MM.1S (cell line): ENCODE data around the gene PLA2G4E.

Experiments used
- EZH2 ChIP-seq: fragments of 300-600 bp; sonication (generic); optimal IDR thresholded peaks from 2 replicates; pipeline ENCODE3; 2017; ENCODE audit warnings: low read depth, mild to moderate bottlenecking, antibody characterized with exemption, low read length, mixed read lengths
- EZH2phosphoT487 ChIP-seq: fragments of 300-600 bp; sonication (generic); IDR thresholded peaks from 2 replicates; pipeline ENCODE4 v1.6.1; 2018; ENCODE audit warnings: antibody characterized with exemption, low read length
- TF ChIP-seq, protein P1 (sequence below): fragments of 300-600 bp; sonication (generic); IDR thresholded peaks from 2 replicates; pipeline ENCODE4 v1.5.1; 2016; ENCODE audit warnings: antibody characterized with exemption, low read length, mixed read lengths

DNA sequence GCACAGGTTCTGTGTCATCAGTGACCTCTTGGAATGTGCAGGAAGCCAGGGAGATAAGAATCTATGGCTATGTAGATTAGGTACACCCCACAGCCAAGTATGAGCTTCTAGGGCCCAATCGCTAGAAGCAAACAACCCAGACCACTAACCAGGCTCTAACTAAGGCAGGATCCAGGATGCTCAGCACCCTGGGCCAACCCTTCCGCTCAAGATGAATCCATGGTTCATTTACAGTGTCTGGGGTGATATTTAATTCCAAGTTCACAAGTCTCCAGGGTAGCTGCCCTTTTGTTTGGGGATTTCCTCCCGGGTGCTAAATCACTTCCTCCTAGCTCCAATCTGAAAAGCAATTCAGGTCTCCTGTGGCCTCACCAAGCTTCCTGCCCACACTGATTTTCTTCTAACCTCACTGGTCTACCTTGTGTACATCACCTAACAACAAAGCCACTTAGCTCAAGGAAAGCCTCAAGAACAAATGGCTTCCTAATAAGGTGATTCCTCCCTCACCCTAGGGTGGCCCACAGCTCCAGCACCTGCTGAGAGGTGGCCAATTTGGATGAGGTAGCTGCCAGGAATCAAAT, 50.9 kb downstream of the PLA2G4E start:
- TF ChIP-seq EZH2 (no peak), EZH2phosphoT487 (no peak)
- TF ChIP-seq, protein P1, sequence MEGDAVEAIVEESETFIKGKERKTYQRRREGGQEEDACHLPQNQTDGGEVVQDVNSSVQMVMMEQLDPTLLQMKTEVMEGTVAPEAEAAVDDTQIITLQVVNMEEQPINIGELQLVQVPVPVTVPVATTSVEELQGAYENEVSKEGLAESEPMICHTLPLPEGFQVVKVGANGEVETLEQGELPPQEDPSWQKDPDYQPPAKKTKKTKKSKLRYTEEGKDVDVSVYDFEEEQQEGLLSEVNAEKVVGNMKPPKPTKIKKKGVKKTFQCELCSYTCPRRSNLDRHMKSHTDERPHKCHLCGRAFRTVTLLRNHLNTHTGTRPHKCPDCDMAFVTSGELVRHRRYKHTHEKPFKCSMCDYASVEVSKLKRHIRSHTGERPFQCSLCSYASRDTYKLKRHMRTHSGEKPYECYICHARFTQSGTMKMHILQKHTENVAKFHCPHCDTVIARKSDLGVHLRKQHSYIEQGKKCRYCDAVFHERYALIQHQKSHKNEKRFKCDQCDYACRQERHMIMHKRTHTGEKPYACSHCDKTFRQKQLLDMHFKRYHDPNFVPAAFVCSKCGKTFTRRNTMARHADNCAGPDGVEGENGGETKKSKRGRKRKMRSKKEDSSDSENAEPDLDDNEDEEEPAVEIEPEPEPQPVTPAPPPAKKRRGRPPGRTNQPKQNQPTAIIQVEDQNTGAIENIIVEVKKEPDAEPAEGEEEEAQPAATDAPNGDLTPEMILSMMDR: no peak
